ENCODE data around the gene ARMC9.

The ARMC9 gene

GRCh38 chr2:231344851-231345250 is 146.4 kb downstream of the ARMC9 start:
- Histone ChIP-seq H3K36me3 (replicated peaks in 1 of 2; ENCODE audit: control insufficient read depth in 2 of 2, insufficient read depth in 2 of 2, low read length in 2 of 2) (peaks cover 2 to 27% of the 10 kb centered on the region in 2 donors), H3K9ac (ENCODE audit: low read depth, low read length, poor library complexity) (no peak overlapping the region), H4K8ac (ENCODE audit: low read depth, low read length) (no peak overlapping the region), H4K91ac (ENCODE audit: low read depth, low read length, poor library complexity) (no peak overlapping the region), H3K9me3 (replicated peaks in 1 of 2; ENCODE audit: control insufficient read depth in 2 of 2, insufficient read depth in 1 of 2, low read depth in 1 of 2, low read length in 2 of 2) (no peaks in the 10 kb centered on the region), H3K4me1 (ENCODE audit: control insufficient read depth in 2 of 2, insufficient read depth in 1 of 2, low read depth in 1 of 2, low read length in 2 of 2) (peaks cover 2 to 11% of the 10 kb centered on the region in 2 donors), H2AFZ (ENCODE audit: low read length) (no peak overlapping the region), H2BK120ac (ENCODE audit: low read depth, low read length) (no peak overlapping the region), H3K4ac (ENCODE audit: low read length) (no peak overlapping the region), H3K18ac (ENCODE audit: low read length) (no peak overlapping the region), H3K4me3 (ENCODE audit: low read length in 2 of 2) (no peak overlapping the region), H3K79me1 (ENCODE audit: low read depth, low read length) (no peaks in the 10 kb centered on the region), H2BK5ac (ENCODE audit: low read length) (no peak overlapping the region), H3K4me2 (ENCODE audit: insufficient read depth, low read length, poor library complexity, severe bottlenecking) (no peak overlapping the region), H3K27me3 (ENCODE audit: control insufficient read depth in 3 of 3, insufficient read depth in 3 of 3, low read depth in 1 of 3, low read length in 3 of 3) (no peaks in the 10 kb centered on the region), H2BK15ac (ENCODE audit: low read length) (no peak overlapping the region), H2AK5ac (ENCODE audit: low read depth, low read length) (no peak overlapping the region), H3K14ac (ENCODE audit: low read length) (no peak overlapping the region), H3K27ac (replicated peaks; ENCODE audit: low read length) (no peak overlapping the region), H2BK12ac (ENCODE audit: low read length) (no peak overlapping the region), H3K23ac (ENCODE audit: low read depth, low read length, poor library complexity) (no peak overlapping the region)
- DNase-seq (ENCODE audit: low spot score): no peak
- WGBS, 2 donors (ENCODE audit: extremely low coverage in 2 of 2, insufficient read length in 2 of 2, insufficient replicate concordance in 1 of 2): no CpG with 5 or more reads among the region's 8 CpGs

GRCh38 chr2:231347081-231347480 is 148.7 kb downstream of the ARMC9 start:
- Histone ChIP-seq H3K27me3 (ENCODE audit: control insufficient read depth in 3 of 3, insufficient read depth in 3 of 3, low read depth in 1 of 3, low read length in 3 of 3) (no peaks in the 10 kb centered on the region), H3K9me3 (replicated peaks in 1 of 2; ENCODE audit: control insufficient read depth in 2 of 2, insufficient read depth in 1 of 2, low read depth in 1 of 2, low read length in 2 of 2) (no peaks in the 10 kb centered on the region), H3K9ac (ENCODE audit: low read depth, low read length, poor library complexity) (no peak overlapping the region), H3K18ac (ENCODE audit: low read length) (no peak overlapping the region), H2AFZ (ENCODE audit: low read length) (no peak overlapping the region), H3K36me3 (replicated peaks in 1 of 2; ENCODE audit: control insufficient read depth in 2 of 2, insufficient read depth in 2 of 2, low read length in 2 of 2) (peaks cover 0 to 23% of the 10 kb centered on the region in 2 donors), H4K91ac (ENCODE audit: low read depth, low read length, poor library complexity) (no peak overlapping the region), H2BK15ac (ENCODE audit: low read length) (no peak overlapping the region), H3K23ac (ENCODE audit: low read depth, low read length, poor library complexity) (no peak overlapping the region), H3K4me1 (ENCODE audit: control insufficient read depth in 2 of 2, insufficient read depth in 1 of 2, low read depth in 1 of 2, low read length in 2 of 2) (peaks cover 2 to 9% of the 10 kb centered on the region in 2 donors), H4K8ac (ENCODE audit: low read depth, low read length) (no peak overlapping the region), H2AK5ac (ENCODE audit: low read depth, low read length) (no peak overlapping the region), H2BK5ac (ENCODE audit: low read length) (no peak overlapping the region), H3K4ac (ENCODE audit: low read length) (no peak overlapping the region), H3K79me1 (ENCODE audit: low read depth, low read length) (no peaks in the 10 kb centered on the region), H3K4me3 (ENCODE audit: low read length in 2 of 2) (peak overlapping the region in 1 of 2 donors; percentile 39), H2BK120ac (ENCODE audit: low read depth, low read length) (no peak overlapping the region), H3K14ac (ENCODE audit: low read length) (no peak overlapping the region), H3K27ac (replicated peaks; ENCODE audit: low read length) (no peak overlapping the region), H2BK12ac (ENCODE audit: low read length) (no peak overlapping the region), H3K4me2 (ENCODE audit: insufficient read depth, low read length, poor library complexity, severe bottlenecking) (no peak overlapping the region)
- DNase-seq (ENCODE audit: low spot score): no peak
- WGBS, 2 donors (ENCODE audit: extremely low coverage in 2 of 2, insufficient read length in 2 of 2, insufficient replicate concordance in 1 of 2): no CpG with 5 or more reads among the region's 5 CpGs

- no peak overlapping the region for H3K4ac ChIP-seq (ENCODE audit: low read length)
- H3K4me3 ChIP-seq (ENCODE audit: low read length in 2 of 2): no peak overlapping the region
- H3K9ac ChIP-seq (ENCODE audit: low read depth, low read length, poor library complexity): no peak overlapping the region
- no peak overlapping the region for H3K14ac ChIP-seq (ENCODE audit: low read length)
- no peak overlapping the region for H3K27ac ChIP-seq (replicated peaks; ENCODE audit: low read length)
- no peak for DNase-seq (ENCODE audit: low spot score)
- H4K8ac ChIP-seq (ENCODE audit: low read depth, low read length): no peak overlapping the region
- peaks cover 0 to 23% of the 10 kb centered on the region in 2 donors for H3K36me3 ChIP-seq (replicated peaks in 1 of 2; ENCODE audit: control insufficient read depth in 2 of 2, insufficient read depth in 2 of 2, low read length in 2 of 2)
- no peak overlapping the region for H3K18ac ChIP-seq (ENCODE audit: low read length)
- H3K27me3 ChIP-seq (ENCODE audit: control insufficient read depth in 3 of 3, insufficient read depth in 3 of 3, low read depth in 1 of 3, low read length in 3 of 3): no peaks in the 10 kb centered on the region
- H2AFZ ChIP-seq (ENCODE audit: low read length): no peak overlapping the region
- H4K91ac ChIP-seq (ENCODE audit: low read depth, low read length, poor library complexity): no peak overlapping the region
- H2BK120ac ChIP-seq (ENCODE audit: low read depth, low read length): no peak overlapping the region
- no peak overlapping the region for H3K4me2 ChIP-seq (ENCODE audit: insufficient read depth, low read length, poor library complexity, severe bottlenecking)
- no peak overlapping the region for H2BK5ac ChIP-seq (ENCODE audit: low read length)
- no peaks in the 10 kb centered on the region for H3K79me1 ChIP-seq (ENCODE audit: low read depth, low read length)
- no peak overlapping the region for H2AK5ac ChIP-seq (ENCODE audit: low read depth, low read length)
- no peak overlapping the region for H2BK15ac ChIP-seq (ENCODE audit: low read length)
- H2BK12ac ChIP-seq (ENCODE audit: low read length): no peak overlapping the region
- H3K23ac ChIP-seq (ENCODE audit: low read depth, low read length, poor library complexity): no peak overlapping the region
- H3K4me1 ChIP-seq (ENCODE audit: control insufficient read depth in 2 of 2, insufficient read depth in 1 of 2, low read depth in 1 of 2, low read length in 2 of 2): peaks cover 2 to 4% of the 10 kb centered on the region in 2 donors
- no CpG with 5 or more reads among the region's 1 CpG for whole genome bisulfite sequencing, 2 donors (ENCODE audit: extremely low coverage in 2 of 2, insufficient read length in 2 of 2, insufficient replicate concordance in 1 of 2)
- H3K9me3 ChIP-seq (replicated peaks in 1 of 2; ENCODE audit: control insufficient read depth in 2 of 2, insufficient read depth in 1 of 2, low read depth in 1 of 2, low read length in 2 of 2): no peaks in the 10 kb centered on the region
Observed at GRCh38 chr2:231347638-231348037, 149.2 kb downstream of the ARMC9 start.

GRCh38 chr2:231348173-231348572 is 149.7 kb downstream of the ARMC9 start:
- Histone ChIP-seq H2BK5ac (ENCODE audit: low read length) (no peak overlapping the region), H3K23ac (ENCODE audit: low read depth, low read length, poor library complexity) (no peak overlapping the region), H3K18ac (ENCODE audit: low read length) (no peak overlapping the region), H3K9me3 (replicated peaks in 1 of 2; ENCODE audit: control insufficient read depth in 2 of 2, insufficient read depth in 1 of 2, low read depth in 1 of 2, low read length in 2 of 2) (no peaks in the 10 kb centered on the region), H3K4me1 (ENCODE audit: control insufficient read depth in 2 of 2, insufficient read depth in 1 of 2, low read depth in 1 of 2, low read length in 2 of 2) (peaks cover 2% of the 10 kb centered on the region in 2 donors), H2BK15ac (ENCODE audit: low read length) (no peak overlapping the region), H4K91ac (ENCODE audit: low read depth, low read length, poor library complexity) (no peak overlapping the region), H3K4me3 (ENCODE audit: low read length in 2 of 2) (no peak overlapping the region), H2AK5ac (ENCODE audit: low read depth, low read length) (no peak overlapping the region), H2AFZ (ENCODE audit: low read length) (no peak overlapping the region), H3K4ac (ENCODE audit: low read length) (no peak overlapping the region), H3K4me2 (ENCODE audit: insufficient read depth, low read length, poor library complexity, severe bottlenecking) (no peak overlapping the region), H3K9ac (ENCODE audit: low read depth, low read length, poor library complexity) (no peak overlapping the region), H3K27ac (replicated peaks; ENCODE audit: low read length) (no peak overlapping the region), H4K8ac (ENCODE audit: low read depth, low read length) (no peak overlapping the region), H3K14ac (ENCODE audit: low read length) (no peak overlapping the region), H3K36me3 (replicated peaks in 1 of 2; ENCODE audit: control insufficient read depth in 2 of 2, insufficient read depth in 2 of 2, low read length in 2 of 2) (peaks cover 0 to 23% of the 10 kb centered on the region in 2 donors), H2BK12ac (ENCODE audit: low read length) (no peak overlapping the region), H3K79me1 (ENCODE audit: low read depth, low read length) (no peaks in the 10 kb centered on the region), H2BK120ac (ENCODE audit: low read depth, low read length) (no peak overlapping the region), H3K27me3 (ENCODE audit: control insufficient read depth in 3 of 3, insufficient read depth in 3 of 3, low read depth in 1 of 3, low read length in 3 of 3) (no peaks in the 10 kb centered on the region)
- WGBS, 2 donors (ENCODE audit: extremely low coverage in 2 of 2, insufficient read length in 2 of 2, insufficient replicate concordance in 1 of 2): no CpG with 5 or more reads among the region's 2 CpGs
- DNase-seq (ENCODE audit: low spot score): no peak
